CMK (cell line): ENCODE measurements around the gene MGP.

ENCODE experiments used
- DNase-seq: peaks from one replicate; pipeline ENCODE4 v3.0.0-alpha.2; 2010; ENCODE audit warnings: low read depth

MGP gene

GRCh38 chr12:14902465-14902864 is 16.8 kb upstream of the MGP start:
- no peak for DNase-seq

DNA sequence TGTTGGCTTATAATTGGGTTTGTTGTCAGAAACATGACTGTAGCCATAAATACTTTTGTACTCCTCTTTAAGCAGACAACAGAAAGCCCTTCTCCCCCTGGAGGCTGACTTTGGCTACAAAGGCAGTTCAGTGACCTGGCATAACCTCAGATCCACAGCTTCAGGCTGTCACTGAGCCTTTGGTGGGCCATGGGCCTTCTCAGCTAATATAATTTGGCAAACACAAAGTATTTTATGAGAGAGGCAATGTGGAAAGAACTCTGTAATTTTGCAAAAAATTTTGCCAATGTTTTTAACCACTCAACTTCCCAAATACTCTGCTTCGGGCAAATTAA is 15.5 kb upstream of the MGP start:
- DNase-seq = no peak

DNA sequence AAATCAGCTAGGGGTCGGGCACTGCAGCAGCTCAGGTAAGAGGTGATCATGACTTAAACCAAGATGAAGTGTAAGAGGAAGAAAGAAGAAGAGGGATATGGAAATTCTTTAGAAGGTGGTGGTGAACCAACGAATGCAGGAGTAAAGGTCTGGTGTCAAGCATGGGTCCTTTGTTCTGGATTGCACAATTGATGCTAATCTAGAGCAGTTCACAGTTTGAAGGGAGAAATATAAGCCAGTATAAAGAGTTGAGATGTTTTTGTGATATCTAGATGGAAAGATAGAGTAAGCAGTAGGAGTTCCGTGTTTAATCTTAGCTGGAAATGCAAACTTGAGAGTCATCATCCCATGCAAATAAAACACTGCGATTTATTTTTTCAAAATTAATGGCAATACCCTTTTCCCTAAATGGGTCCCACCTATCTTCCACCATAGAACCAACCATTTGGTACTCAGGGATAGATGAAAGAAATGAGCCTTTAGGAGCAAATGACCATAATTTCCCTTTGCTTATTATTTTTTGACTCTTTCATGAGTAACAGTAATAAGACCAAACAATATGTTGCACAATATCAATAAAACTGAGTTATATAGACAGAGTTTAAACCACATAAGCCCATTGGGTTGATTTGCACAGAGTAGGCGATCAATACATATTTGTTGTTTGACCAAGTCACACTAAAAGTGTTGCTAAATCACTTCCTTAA is 15.0 kb upstream of the MGP start:
- DNase-seq = no peak

DNA sequence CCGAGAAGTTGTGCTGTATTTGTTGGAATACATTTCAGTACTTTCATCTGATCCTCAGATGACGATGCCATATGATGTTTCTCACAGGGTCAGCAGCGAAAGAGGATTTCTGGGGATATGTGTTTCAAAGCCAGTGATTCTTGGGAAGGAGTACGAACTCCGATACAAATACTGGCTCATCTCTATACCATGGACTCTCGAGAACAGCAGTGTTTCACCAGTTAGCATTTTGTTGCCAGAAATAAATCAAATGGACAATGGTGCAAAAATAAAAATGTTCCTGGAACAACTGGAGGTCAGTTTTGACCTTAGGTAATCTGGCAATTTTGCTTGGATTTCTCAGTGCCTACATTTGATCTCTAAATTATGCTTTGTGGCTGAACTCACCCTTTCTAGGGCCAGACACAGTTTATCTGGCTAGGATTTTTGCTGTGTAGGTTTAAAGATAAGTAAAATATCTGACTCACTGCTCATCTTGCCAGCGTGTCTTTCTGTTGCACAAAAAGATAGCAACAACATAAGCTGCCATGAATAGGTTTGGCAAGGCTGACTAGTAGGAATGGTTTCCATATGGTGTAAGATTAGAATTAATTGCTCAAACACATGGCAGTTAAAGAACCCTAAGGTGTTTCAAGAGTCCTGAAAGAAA is 11.0 kb upstream of the MGP start:
- no peak for DNase-seq

DNA sequence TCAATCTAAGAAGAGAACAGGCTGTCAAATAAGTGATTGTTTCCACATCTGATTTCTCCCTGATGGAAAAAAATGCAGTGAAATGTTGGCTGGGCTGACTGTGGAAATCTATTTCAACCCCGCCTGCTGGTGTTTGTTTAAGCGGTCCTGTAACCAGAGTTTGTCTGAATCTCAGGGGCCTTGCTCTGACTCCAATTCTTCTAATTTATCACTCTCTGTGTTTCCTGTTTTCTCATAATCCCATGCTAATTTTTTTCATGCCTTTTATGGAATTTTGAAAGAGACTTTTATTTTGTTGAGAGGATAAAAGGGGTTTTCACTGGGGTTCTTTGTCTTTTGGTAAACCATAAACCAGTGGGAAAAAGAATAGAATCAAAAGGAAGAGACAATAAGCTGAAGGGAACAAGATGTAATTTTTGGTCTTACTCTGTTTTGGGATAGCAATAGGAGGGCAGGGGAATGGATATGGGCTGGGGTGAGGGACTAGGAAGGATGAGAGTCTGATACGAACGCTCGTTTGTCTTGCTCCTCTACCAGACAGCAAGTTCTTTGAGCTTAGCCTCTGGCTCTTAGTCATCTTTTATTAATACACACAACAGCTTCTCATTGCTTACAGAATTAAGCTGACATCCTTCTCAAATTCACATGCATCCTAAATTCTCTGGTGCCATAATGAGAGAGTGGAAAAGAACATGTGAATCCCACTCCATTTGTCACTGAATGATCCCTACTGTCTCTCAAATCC is 8.0 kb upstream of the MGP start:
- no peak for DNase-seq

- DNase-seq = no peak
These were observed 7.3 kb upstream of the MGP start for GRCh38 chr12:14892726-14893505.

DNA sequence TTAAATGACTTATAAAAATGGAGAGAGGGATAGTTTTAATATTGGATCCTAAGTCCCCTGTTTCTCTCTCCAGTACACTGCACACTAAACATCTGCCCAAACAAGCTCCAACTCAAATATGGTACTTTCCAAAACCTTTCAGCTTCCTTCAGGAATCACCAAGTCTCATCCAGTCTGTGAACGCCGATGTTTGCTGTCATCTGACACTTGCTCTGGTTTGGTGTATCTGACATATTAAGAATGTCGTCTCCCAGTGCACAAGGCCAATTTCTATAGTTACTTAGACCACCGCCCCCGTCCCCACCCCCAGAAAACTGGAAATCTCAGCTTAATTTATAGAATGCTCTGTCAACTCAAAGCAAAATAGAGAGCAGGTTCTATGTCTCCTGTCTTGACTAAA is 5.0 kb upstream of the MGP start:
- no peak for DNase-seq

DNA sequence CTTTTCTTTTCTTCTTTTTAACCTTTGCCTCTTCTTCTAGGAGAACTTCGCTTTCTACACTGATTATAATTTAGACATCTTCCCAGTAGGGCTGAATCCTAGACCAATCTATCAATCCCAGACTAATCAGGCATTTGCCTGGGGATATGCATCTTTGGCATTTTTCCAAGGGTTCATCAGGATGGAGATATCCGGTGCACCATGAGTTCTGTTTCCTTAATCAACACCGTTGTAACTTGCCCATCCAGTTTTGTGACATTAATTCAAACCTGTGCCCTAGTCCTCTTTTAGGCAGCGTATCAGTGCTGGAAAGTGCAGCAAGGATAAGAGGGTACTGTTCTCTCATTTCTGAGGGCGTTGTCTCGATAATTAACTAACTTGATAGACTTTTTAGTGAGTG is 617 bp upstream of the MGP start:
- no peak for DNase-seq

DNA sequence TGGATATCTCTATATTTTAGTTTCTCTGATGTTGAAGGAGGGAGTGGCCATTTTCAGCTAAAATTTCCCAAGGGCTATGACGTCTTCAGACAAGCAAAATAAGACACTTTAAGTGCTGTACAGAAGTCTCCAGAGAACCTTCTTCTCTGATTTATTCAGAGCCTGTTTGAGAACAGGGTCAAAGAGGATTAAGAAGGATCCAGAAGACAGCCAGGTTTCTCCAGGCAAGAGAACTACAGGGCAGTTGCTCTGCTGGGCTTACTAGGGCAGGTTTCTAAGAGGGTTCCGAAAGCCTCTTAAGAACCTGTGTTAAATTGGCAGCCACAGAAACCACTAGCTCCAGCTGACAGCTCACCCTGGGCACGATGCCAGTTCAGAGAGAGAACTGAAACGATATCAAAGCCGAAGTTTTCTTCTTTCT is 1.2 kb downstream of the MGP start:
- no peak for DNase-seq

DNA sequence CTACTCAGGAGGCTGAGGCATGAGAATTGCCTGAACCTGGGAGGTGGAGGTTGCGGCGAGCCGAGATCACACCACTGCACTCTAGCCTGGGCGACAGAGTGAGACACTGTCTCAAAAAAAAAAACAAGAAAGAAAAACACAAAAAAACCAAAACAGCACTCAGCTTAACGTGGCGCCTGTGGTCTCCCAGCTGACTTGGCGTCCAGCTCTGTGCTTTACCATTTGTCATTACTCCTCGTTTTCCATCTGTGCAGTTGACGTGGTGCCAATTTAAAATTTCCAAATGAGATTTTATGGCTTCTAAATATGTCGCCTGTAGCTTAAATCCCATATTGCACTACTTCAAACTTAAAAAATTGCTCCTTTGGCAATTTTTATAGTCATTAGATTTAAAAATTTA is 2.0 kb downstream of the MGP start:
- no peak for DNase-seq

- DNase-seq = no peak
These were observed 4.7 kb downstream of the MGP start for GRCh38 chr12:14880890-14881453.

DNA sequence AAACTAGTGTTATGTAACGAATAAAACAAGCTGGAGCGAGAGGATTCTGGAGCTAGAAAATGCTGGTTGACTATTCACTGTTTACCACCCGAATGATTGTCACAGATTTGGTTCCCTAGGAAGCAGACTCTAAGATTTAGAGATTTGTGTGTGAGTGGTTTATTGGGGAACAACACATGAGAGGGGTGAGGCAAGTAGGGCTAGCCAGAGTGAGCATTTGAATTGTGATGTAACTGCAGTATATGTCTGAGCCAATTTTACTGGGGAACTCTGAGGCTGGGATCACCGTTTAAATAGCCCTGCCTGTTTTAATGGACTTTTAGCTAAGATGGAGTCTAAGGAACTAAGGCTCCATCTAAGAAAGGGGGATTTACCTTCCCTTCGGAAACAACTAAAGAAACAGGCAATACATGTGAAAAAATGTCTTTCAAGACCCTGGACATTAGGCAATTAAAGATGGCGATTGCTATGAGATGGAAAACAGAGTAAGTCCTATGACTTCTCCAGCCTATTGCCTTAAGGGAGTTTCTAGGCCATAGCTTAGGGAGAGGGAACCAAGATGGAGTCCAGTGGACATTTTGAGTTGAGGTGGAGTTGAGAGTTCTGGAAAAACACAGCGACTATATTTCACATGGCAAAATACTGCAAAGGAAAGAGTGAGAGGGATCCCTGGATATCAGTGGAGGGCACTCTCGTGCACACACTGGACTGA is 6.3 kb downstream of the MGP start:
- DNase-seq = no peak

GRCh38 chr12:14878488-14878887 is 7.2 kb downstream of the MGP start:
- no peak for DNase-seq

GRCh38 chr12:14876833-14877232 is 8.8 kb downstream of the MGP start:
- DNase-seq = no peak

GRCh38 chr12:14874882-14875281 is 10.8 kb downstream of the MGP start:
- no peak for DNase-seq

GRCh38 chr12:14873440-14874185 is 12.0 kb downstream of the MGP start:
- DNase-seq = no peak

DNA sequence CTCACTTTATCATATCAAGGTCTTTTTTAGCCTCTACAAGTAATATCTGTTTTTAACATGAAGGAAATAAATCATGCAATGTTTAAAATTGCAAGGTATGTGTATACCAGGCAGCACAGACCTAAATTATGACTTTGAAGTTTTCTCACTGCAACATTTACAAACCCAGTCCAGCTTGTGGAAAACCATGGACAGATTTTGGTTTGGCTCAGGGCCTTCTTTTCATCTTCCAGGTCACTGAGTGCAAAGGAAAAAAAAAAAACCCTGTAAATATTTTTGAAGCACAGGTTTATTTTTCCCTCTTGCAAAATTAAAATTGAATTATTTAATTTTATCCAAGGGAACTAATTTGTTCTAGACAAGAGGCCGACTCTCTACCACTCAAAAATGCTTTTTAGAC is 13.8 kb downstream of the MGP start:
- DNase-seq = no peak

DNA sequence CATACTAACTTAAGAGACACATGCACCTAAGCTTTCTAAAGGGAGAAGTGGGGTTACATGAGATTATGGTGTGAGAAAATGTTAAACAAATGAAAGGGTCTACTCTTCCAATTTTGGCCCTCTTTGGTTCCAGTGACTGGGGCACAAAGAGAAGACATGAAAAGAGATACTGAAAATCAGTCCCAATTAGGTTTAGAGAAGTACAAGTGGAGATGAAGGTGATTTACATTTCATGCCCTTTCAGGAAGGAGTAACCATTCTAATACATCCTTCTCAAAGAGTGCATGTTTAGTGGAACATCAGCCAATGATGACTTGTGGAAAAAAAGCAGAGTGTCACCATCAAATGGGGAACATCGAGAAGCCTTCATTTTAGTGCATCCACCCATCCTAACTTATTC is 14.4 kb downstream of the MGP start:
- no peak for DNase-seq

DNA sequence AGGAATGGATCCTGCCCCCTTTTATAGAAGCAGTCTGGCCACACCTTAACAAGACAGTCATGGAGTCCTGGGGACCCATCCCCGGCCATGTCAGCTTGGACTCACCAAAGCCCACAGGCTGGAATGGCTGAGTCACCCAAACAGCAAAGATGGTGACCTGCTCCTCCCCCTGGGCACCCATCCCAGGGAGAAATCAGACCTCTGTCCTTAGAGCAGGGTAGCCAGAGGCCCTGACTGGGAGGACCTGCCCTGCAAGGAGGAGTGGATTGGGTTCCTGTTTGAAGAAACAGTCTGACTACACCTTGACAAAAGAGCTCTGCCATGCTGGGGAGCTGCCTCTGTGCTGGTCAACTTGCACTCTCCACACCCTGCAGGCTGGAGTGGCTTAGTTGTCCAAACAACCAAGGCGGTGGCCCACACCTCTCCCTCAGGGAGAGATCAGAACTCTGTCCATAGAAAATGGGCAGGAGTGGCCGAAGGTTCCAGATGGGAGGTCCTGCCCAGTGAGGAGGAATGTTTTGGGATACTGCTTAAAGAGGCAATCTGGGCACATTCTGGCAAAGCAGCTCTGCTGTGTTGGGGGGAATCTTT is 16.6 kb downstream of the MGP start:
- DNase-seq = no peak

DNA sequence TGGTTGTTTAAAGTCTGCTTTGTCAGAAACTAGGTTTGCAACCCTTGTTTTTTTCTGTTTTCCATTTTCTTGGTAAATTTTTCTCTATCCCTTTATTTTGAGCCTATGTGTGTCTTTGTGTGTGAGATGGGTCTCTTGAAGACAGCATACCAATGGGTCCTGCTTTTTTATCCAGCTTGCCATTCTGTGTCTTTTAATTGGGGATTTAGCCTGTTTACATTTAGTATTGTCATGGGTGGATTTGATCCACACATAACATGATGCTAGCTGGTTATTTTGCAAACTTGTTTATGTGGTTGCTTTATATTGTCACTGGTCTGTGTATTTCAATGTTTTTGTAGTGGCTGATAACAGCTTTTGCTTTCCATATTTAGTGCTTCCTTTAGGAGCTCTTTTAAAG is 25.2 kb downstream of the MGP start:
- DNase-seq = no peak

GRCh38 chr12:14858513-14858912 is 27.1 kb downstream of the MGP start:
- no peak for DNase-seq
